Measurements from ENCODE around the gene SCD5.

- TF ChIP-seq CTCF (IDR thresholded peaks at IDR 0.05) (no peak), POLR2A (IDR thresholded peaks at IDR 0.05) (no peak)
These were observed 177.3 kb downstream of the SCD5 start for GRCh38 chr4:82621251-82621650.

Measured in Peyer's patch (tissue), 4 donors.